Right atrium auricular region (tissue), 2 donors: Measurements from ENCODE around the gene UCP3. TPM values are rescaled to one million over a fixed set of nuclear protein-coding genes. Genes with fewer than 3 reads are reported as not detected.
"Not testable (repeated sequence)": the region's sequence is repeated elsewhere in the genome, so short reads cannot be mapped to it uniquely, and the experiment has no call there.

ENCODE experiments used
- DNase-seq: peaks from one replicate; pipeline ENCODE4 v3.0.0-alpha.2; 2019; ENCODE audit warnings: low spot score
- H3K27ac ChIP-seq, 2 donors: fragments of 200-600 bp; sonication (generic); 1 replicate in 1 of 2; 2 replicates in 1 of 2; pipeline ENCODE4 v1.5.1; 2016 to 2019
- H3K27me3 ChIP-seq, 2 donors: fragments of 200-600 bp; sonication (generic); one replicate each; pipeline versions ENCODE4 v1.5.1 to v1.6.0; 2017 to 2019
- H3K36me3 ChIP-seq: fragments of 200-600 bp; sonication (generic); one replicate; pipeline ENCODE4 v1.5.1; 2016
- H3K4me1 ChIP-seq, 2 donors: fragments of 200-600 bp; sonication (generic); one replicate each; pipeline versions ENCODE4 v1.5.1 to v1.6.0; 2017 to 2019
- H3K4me3 ChIP-seq, 2 donors: fragments of 200-600 bp; sonication (generic); 1 replicate in 1 of 2; 2 replicates in 1 of 2; pipeline ENCODE4 v1.5.1; 2017 to 2019; ENCODE audit warnings: mild to moderate bottlenecking in 1 of 2, moderate library complexity in 1 of 2
- H3K9me3 ChIP-seq, 2 donors: fragments of 200-600 bp; sonication (generic); one replicate each; pipeline ENCODE4 v1.5.1; 2019
- CTCF ChIP-seq, 2 donors: fragments of 200-600 bp; sonication (generic); IDR thresholded peaks; one replicate each; pipeline ENCODE4 v1.5.1; 2019; ENCODE audit warnings: antibody characterized with exemption in 2 of 2
- total RNA-seq, 2 donors: library from RNA; depleted of rRNA; stranded (reverse); fragments of >200 nt; gene quantifications; one replicate each; pipeline ENCODE4 v1.1.0, GENCODE V29; 2016

The UCP3 gene
- total RNA-seq, 2 donors from 2014 or later: 0.37 to 1.1 TPM

DNA sequence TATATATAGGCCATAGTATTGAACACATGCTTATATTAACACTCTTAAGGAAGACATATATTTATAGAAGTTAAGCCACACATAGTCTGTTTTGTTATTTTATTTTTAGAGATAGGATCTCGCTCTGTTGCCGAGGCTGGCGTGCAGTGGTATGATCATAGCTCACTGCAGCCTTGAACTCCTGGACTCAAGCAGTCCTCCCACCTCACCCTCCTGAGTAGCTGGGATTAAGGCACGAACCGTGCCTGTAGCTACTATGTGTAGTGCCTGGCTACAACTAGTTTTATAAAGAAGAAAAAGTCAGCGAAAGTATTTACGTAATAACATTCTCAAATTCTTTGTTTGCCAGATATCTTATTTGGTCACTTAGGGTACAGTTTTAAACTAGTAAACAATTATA lies 20.7 kb downstream of the UCP3 start:
- Histone ChIP-seq H3K9me3 (no peaks in the 10 kb centered on the region), H3K27ac (no peak overlapping the region), H3K4me1 (peaks cover 0 to 6% of the 10 kb centered on the region in 2 donors), H3K4me3 (no peak overlapping the region), H3K36me3 (no peaks in the 10 kb centered on the region), H3K27me3 (no peaks in the 10 kb centered on the region)
- TF ChIP-seq CTCF (IDR thresholded peaks at IDR 0.05): no peak
- DNase-seq: no peak

GRCh38 chr11:73985661-73986060 lies 23.2 kb downstream of the UCP3 start:
- H3K27me3 ChIP-seq, H3K36me3 ChIP-seq, DNase-seq, H3K4me1 ChIP-seq, H3K27ac ChIP-seq, H3K9me3 ChIP-seq, H3K4me3 ChIP-seq: not testable (repeated sequence)

- no peak for TF ChIP-seq CTCF (IDR thresholded peaks at IDR 0.05)
- DNase-seq: no peak
Measured at GRCh38 chr11:73983741-73984538, 24.9 kb downstream of the UCP3 start.

DNA sequence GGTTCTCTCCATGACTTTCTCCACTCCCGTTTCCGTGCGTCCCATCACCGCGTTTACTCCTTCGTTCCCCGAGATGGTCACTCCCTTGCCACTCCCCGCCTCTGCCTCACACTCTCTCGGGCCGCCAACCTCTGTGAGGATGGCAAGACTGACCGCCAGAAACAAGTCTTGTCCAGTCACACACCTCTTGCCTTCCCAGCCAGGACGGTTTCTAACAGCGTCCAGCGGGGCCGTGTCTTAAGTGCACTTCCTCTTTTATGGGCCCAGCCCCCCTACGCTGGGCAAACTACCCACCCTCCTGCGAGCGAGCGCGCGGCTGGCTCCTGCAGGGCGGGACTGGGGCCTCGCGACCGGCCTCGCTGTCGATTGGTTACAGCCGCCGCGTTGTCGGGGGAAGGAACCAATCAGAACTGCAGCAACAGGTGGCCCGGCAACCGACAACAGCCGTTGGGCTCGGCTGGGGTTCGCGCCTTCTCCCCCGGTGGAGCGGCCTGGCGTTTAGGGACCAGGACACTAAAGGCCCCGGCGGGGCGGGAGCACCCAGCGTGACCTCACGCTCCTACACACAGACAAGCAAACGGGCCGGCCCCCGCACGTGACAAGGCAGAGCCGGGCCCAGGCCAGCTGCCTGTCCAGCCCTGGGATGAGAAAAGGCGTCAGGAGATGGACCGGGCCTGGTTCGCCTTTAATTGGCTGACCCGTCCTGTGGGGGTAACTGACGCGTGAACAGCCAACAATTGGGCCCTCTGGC lies 25.7 kb downstream of the UCP3 start:
- DNase-seq: peak; percentile 95
- Histone ChIP-seq H3K4me1 (peaks cover 0 to 6% of the 10 kb centered on the region in 2 donors), H3K4me3 (peak overlapping the region; percentile 51 to 68), H3K36me3 (no peaks in the 10 kb centered on the region), H3K27me3 (no peaks in the 10 kb centered on the region), H3K27ac (peak overlapping the region; percentile 83 to 90), H3K9me3 (no peaks in the 10 kb centered on the region)
- no peak for TF ChIP-seq CTCF (IDR thresholded peaks at IDR 0.05)

More at GRCh38 chr11:73983741-73984538, 24.9 kb downstream of the UCP3 start:
- H3K36me3 ChIP-seq: no peaks in the 10 kb centered on the region
- no peaks in the 10 kb centered on the region for H3K27me3 ChIP-seq
- peak overlapping the region; percentile 51 to 68 for H3K4me3 ChIP-seq
- peaks cover 0 to 6% of the 10 kb centered on the region in 2 donors for H3K4me1 ChIP-seq
- H3K9me3 ChIP-seq: no peaks in the 10 kb centered on the region
- peak overlapping the region; percentile 83 to 90 for H3K27ac ChIP-seq

- no peaks in the 10 kb centered on the region for H3K27me3 ChIP-seq
- peaks cover under 1% of the 10 kb centered on the region for H3K36me3 ChIP-seq
- no peak for TF ChIP-seq CTCF (IDR thresholded peaks at IDR 0.05)
- H3K4me3 ChIP-seq: peak within 1 kb of the TSS; percentile 51 to 68
- H3K4me1 ChIP-seq: peaks cover 0 to 6% of the 10 kb centered on the region in 2 donors
- DNase-seq: peak; percentile 79
- peak within 1 kb of the TSS; percentile 83 to 90 for H3K27ac ChIP-seq
- H3K9me3 ChIP-seq: no peaks in the 10 kb centered on the region
Measured at GRCh38 chr11:73982595-73982989, 26.3 kb downstream of the UCP3 start, which contains the start of gene UCP2. TSS of gene UCP2 (minus strand) at chr11:73982843. CDS start at chr11:73978378, 4,465 bp downstream.
